OCI-LY3 (cell line): ENCODE data around the gene IGLL1.

Experiments used
- EZH2phosphoT487 ChIP-seq: fragments of 200-600 bp; shearing (Covaris generic); IDR thresholded peaks from 2 replicates; pipeline ENCODE4 v1.6.1; 2018; ENCODE audit warnings: antibody characterized with exemption, mixed run types, low read depth
- TF ChIP-seq, protein P1 (sequence below): fragments of 200-600, 300-600 bp; sonication (generic); IDR thresholded peaks from 2 replicates; pipeline ENCODE4 v1.5.1; 2014; ENCODE audit warnings: antibody characterized with exemption, low read length, low read depth

DNA sequence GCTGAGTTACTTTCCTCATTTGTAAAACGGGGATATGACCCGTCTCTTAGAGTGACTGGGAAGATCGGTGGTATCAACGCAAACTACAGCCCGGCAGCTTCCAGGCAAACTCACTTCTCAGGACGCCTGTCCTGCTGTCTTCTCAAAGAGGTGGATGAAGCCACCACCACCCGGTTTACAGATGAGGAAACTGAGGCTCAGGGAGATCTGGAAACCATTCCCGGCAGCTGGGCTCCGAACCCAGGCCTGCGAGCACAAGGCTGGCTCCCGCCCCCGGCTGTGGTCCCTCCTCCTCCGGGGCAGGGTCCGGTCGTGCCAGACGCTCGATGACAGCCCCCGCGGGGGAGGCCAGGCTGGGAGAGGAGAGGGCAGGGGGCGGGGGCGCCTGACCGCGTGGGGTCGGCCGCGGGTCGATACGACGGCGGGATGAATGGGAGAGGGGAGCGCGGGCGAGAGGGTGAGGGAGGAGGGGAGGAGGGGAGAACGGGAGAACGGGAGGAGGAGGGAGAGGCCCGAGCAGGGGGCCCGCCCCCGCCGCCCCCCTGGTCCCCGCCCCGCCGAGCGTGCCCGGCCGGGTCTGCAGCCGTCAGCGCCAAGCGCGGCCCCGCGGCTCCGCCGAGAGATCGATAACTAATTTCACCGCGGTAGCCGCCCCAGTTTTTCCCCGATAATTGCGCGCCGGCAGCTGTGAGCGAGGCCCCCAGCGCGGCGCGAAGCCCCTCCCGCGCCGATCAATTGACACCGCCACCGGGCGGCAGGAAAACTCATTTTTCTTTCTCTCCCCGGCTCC, 14.0 kb downstream of the IGLL1 start:
- TF ChIP-seq, protein P1, sequence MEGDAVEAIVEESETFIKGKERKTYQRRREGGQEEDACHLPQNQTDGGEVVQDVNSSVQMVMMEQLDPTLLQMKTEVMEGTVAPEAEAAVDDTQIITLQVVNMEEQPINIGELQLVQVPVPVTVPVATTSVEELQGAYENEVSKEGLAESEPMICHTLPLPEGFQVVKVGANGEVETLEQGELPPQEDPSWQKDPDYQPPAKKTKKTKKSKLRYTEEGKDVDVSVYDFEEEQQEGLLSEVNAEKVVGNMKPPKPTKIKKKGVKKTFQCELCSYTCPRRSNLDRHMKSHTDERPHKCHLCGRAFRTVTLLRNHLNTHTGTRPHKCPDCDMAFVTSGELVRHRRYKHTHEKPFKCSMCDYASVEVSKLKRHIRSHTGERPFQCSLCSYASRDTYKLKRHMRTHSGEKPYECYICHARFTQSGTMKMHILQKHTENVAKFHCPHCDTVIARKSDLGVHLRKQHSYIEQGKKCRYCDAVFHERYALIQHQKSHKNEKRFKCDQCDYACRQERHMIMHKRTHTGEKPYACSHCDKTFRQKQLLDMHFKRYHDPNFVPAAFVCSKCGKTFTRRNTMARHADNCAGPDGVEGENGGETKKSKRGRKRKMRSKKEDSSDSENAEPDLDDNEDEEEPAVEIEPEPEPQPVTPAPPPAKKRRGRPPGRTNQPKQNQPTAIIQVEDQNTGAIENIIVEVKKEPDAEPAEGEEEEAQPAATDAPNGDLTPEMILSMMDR, result no peak
- no peak for TF ChIP-seq EZH2phosphoT487
